ENCODE data around the gene AOPEP.
"Not testable (repeated sequence)": the region's sequence is repeated elsewhere in the genome, so short reads cannot be mapped to it uniquely, and the experiment has no call there.

The AOPEP gene

GRCh38 chr9:94936419-94936818 is 209.9 kb downstream of the AOPEP start:
- no peaks in the 10 kb centered on the region for H3K79me2 ChIP-seq (ENCODE audit: insufficient read depth, low read length)
- H3K4me1 ChIP-seq (ENCODE audit: insufficient read depth, low read length, poor library complexity, severe bottlenecking): peaks cover 4% of the 10 kb centered on the region
- H2AFZ ChIP-seq (ENCODE audit: low read length): no peak overlapping the region
- no peak overlapping the region for H3K9ac ChIP-seq (ENCODE audit: low read depth, low read length, poor library complexity, severe bottlenecking)
- H3K9me2 ChIP-seq (replicated peaks; ENCODE audit: low read depth, low read length): no peaks in the 10 kb centered on the region
- no peak overlapping the region for H3K4me3 ChIP-seq (ENCODE audit: low read length, poor library complexity, severe bottlenecking)
- TF ChIP-seq CTCF (conservative IDR thresholded peaks at IDR 0.05; ENCODE audit: low read length) (no peak), EZH2phosphoT487 (IDR thresholded peaks at IDR 0.05; ENCODE audit: borderline replicate concordance) (no peak)
- no peaks in the 10 kb centered on the region for H3K36me3 ChIP-seq (ENCODE audit: insufficient read depth, low read length)
- H3K27me3 ChIP-seq (ENCODE audit: insufficient read depth, low read length, poor library complexity, severe bottlenecking): no peaks in the 10 kb centered on the region
- H3K4me2 ChIP-seq (ENCODE audit: low read depth, low read length, poor library complexity, severe bottlenecking): no peak overlapping the region
- H3F3A ChIP-seq (ENCODE audit: low read depth): no peaks in the 10 kb centered on the region
- H4K20me1 ChIP-seq (ENCODE audit: insufficient read depth, low read length, poor library complexity, severe bottlenecking): no peaks in the 10 kb centered on the region
- no peaks in the 10 kb centered on the region for H3K9me3 ChIP-seq (ENCODE audit: insufficient read depth, low read depth, low read length)

DNA sequence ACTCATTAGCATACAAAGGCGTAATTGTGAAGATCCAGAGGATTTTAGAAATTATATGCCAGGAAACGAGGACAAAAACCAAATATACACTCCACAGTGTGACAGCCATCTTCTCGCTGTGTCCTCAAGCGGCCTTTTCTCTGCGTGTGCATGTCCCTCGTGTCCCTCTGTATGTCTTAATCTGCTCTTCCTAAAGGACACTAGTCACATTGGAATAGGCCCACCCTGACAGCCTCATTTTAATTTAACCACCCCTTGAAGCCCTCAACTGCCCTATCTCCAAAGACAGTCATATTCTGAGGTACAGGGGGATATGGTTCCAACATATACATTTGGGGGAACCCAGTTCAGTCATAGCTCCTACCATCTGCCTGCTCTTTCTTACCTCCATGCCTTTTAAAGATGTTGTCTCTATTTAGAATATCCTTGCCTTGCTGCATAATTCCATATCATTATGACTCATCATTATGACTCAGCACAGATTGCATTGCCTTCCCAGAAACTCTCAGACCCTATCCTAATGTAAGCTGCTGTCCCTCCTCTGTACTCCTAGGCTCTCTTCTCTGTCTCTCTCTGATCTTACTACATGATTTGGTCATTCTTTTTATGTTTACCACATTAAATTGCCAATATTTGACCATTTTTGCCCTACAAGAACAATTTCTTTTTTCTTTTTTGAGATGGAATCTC is 210.9 kb downstream of the AOPEP start:
- TF ChIP-seq CTCF (conservative IDR thresholded peaks at IDR 0.05; ENCODE audit: low read length) (no peak), EZH2phosphoT487 (IDR thresholded peaks at IDR 0.05; ENCODE audit: borderline replicate concordance) (no peak)
- H3K4me2 ChIP-seq (ENCODE audit: low read depth, low read length, poor library complexity, severe bottlenecking): no peak overlapping the region
- H3K4me3 ChIP-seq (ENCODE audit: low read length, poor library complexity, severe bottlenecking): no peak overlapping the region
- no peaks in the 10 kb centered on the region for H3K9me2 ChIP-seq (replicated peaks; ENCODE audit: low read depth, low read length)
- no peak overlapping the region for H3K9ac ChIP-seq (ENCODE audit: low read depth, low read length, poor library complexity, severe bottlenecking)
- peaks cover 4% of the 10 kb centered on the region for H3K4me1 ChIP-seq (ENCODE audit: insufficient read depth, low read length, poor library complexity, severe bottlenecking)
- H3F3A ChIP-seq (ENCODE audit: low read depth): no peaks in the 10 kb centered on the region
- H3K79me2 ChIP-seq (ENCODE audit: insufficient read depth, low read length): no peaks in the 10 kb centered on the region
- H4K20me1 ChIP-seq (ENCODE audit: insufficient read depth, low read length, poor library complexity, severe bottlenecking): no peaks in the 10 kb centered on the region
- H2AFZ ChIP-seq (ENCODE audit: low read length): no peak overlapping the region
- H3K36me3 ChIP-seq (ENCODE audit: insufficient read depth, low read length): no peaks in the 10 kb centered on the region
- no peaks in the 10 kb centered on the region for H3K27me3 ChIP-seq (ENCODE audit: insufficient read depth, low read length, poor library complexity, severe bottlenecking)
- H3K9me3 ChIP-seq (ENCODE audit: insufficient read depth, low read depth, low read length): no peaks in the 10 kb centered on the region

- H3F3A ChIP-seq (ENCODE audit: low read depth): no peaks in the 10 kb centered on the region
- H3K9me2 ChIP-seq (replicated peaks; ENCODE audit: low read depth, low read length): no peaks in the 10 kb centered on the region
- no peaks in the 10 kb centered on the region for H3K9me3 ChIP-seq (ENCODE audit: insufficient read depth, low read depth, low read length)
- no peaks in the 10 kb centered on the region for H4K20me1 ChIP-seq (ENCODE audit: insufficient read depth, low read length, poor library complexity, severe bottlenecking)
- peaks cover 4% of the 10 kb centered on the region for H3K4me1 ChIP-seq (ENCODE audit: insufficient read depth, low read length, poor library complexity, severe bottlenecking)
- no peaks in the 10 kb centered on the region for H3K79me2 ChIP-seq (ENCODE audit: insufficient read depth, low read length)
- no peaks in the 10 kb centered on the region for H3K36me3 ChIP-seq (ENCODE audit: insufficient read depth, low read length)
- H3K4me2 ChIP-seq (ENCODE audit: low read depth, low read length, poor library complexity, severe bottlenecking): no peak overlapping the region
- no peak overlapping the region for H3K9ac ChIP-seq (ENCODE audit: low read depth, low read length, poor library complexity, severe bottlenecking)
- no peak overlapping the region for H3K4me3 ChIP-seq (ENCODE audit: low read length, poor library complexity, severe bottlenecking)
- no peak for TF ChIP-seq CTCF (conservative IDR thresholded peaks at IDR 0.05; ENCODE audit: low read length)
- TF ChIP-seq EZH2phosphoT487 (IDR thresholded peaks at IDR 0.05; ENCODE audit: borderline replicate concordance): no peak
- no peak overlapping the region for H2AFZ ChIP-seq (ENCODE audit: low read length)
- no peaks in the 10 kb centered on the region for H3K27me3 ChIP-seq (ENCODE audit: insufficient read depth, low read length, poor library complexity, severe bottlenecking)
Observed at GRCh38 chr9:94938384-94938783, 211.9 kb downstream of the AOPEP start.

- not testable (repeated sequence) for H3K9ac ChIP-seq (ENCODE audit: low read depth, low read length, poor library complexity, severe bottlenecking); H3K4me2 ChIP-seq (ENCODE audit: low read depth, low read length, poor library complexity, severe bottlenecking); H3K9me2 ChIP-seq (replicated peaks; ENCODE audit: low read depth, low read length); H3K4me1 ChIP-seq (ENCODE audit: insufficient read depth, low read length, poor library complexity, severe bottlenecking); H4K20me1 ChIP-seq (ENCODE audit: insufficient read depth, low read length, poor library complexity, severe bottlenecking); H3K4me3 ChIP-seq (ENCODE audit: low read length, poor library complexity, severe bottlenecking); H3K36me3 ChIP-seq (ENCODE audit: insufficient read depth, low read length); H3K9me3 ChIP-seq (ENCODE audit: insufficient read depth, low read depth, low read length); H2AFZ ChIP-seq (ENCODE audit: low read length); H3K27me3 ChIP-seq (ENCODE audit: insufficient read depth, low read length, poor library complexity, severe bottlenecking); H3K79me2 ChIP-seq (ENCODE audit: insufficient read depth, low read length); H3F3A ChIP-seq (ENCODE audit: low read depth)
Observed at GRCh38 chr9:94940296-94940695, 213.8 kb downstream of the AOPEP start.
